GM12892 (cell line): ENCODE measurements around the gene RPTOR.

ENCODE experiments used
- POLR2A ChIP-seq: IDR thresholded peaks from 2 replicates; pipeline ENCODE4 v1.6.1; 2011; ENCODE audit warnings: low read depth, low read length, control low read depth
- POLR2AphosphoS5 ChIP-seq: IDR thresholded peaks from 2 replicates; pipeline ENCODE4 v1.6.1; 2011; ENCODE audit warnings: low read depth, low read length, control low read depth
- TAF1 ChIP-seq: IDR thresholded peaks from 2 replicates; pipeline ENCODE4 v1.6.1; 2011; ENCODE audit warnings: low read depth, mild to moderate bottlenecking, control low read depth, low read length, borderline replicate concordance

- TF ChIP-seq POLR2A (no peak), TAF1 (no peak), POLR2AphosphoS5 (no peak)
These were observed 384.8 kb downstream of the RPTOR start for GRCh38 chr17:80929449-80929848.
